OCI-LY3 (cell line): ENCODE measurements around the gene MCC.

Experiments
- EZH2phosphoT487 ChIP-seq: fragments of 200-600 bp; shearing (Covaris generic); IDR thresholded peaks from 2 replicates; pipeline ENCODE4 v1.6.1; 2018; ENCODE audit warnings: antibody characterized with exemption, mixed run types, low read depth
- TF ChIP-seq, protein P1 (sequence below): fragments of 200-600, 300-600 bp; sonication (generic); IDR thresholded peaks from 2 replicates; pipeline ENCODE4 v1.5.1; 2014; ENCODE audit warnings: antibody characterized with exemption, low read length, low read depth

GRCh38 chr5:113209498-113209897 lies 278.8 kb downstream of the MCC start:
- no peak for TF ChIP-seq EZH2phosphoT487
- TF ChIP-seq, protein P1, sequence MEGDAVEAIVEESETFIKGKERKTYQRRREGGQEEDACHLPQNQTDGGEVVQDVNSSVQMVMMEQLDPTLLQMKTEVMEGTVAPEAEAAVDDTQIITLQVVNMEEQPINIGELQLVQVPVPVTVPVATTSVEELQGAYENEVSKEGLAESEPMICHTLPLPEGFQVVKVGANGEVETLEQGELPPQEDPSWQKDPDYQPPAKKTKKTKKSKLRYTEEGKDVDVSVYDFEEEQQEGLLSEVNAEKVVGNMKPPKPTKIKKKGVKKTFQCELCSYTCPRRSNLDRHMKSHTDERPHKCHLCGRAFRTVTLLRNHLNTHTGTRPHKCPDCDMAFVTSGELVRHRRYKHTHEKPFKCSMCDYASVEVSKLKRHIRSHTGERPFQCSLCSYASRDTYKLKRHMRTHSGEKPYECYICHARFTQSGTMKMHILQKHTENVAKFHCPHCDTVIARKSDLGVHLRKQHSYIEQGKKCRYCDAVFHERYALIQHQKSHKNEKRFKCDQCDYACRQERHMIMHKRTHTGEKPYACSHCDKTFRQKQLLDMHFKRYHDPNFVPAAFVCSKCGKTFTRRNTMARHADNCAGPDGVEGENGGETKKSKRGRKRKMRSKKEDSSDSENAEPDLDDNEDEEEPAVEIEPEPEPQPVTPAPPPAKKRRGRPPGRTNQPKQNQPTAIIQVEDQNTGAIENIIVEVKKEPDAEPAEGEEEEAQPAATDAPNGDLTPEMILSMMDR: no peak
